Measurements from ENCODE around the gene GSDMA. TPM values are rescaled to one million over a fixed set of nuclear protein-coding genes. Genes with fewer than 3 reads are reported as not detected.

The GSDMA gene, protein sequence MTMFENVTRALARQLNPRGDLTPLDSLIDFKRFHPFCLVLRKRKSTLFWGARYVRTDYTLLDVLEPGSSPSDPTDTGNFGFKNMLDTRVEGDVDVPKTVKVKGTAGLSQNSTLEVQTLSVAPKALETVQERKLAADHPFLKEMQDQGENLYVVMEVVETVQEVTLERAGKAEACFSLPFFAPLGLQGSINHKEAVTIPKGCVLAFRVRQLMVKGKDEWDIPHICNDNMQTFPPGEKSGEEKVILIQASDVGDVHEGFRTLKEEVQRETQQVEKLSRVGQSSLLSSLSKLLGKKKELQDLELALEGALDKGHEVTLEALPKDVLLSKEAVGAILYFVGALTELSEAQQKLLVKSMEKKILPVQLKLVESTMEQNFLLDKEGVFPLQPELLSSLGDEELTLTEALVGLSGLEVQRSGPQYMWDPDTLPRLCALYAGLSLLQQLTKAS
- total RNA-seq = not detected in 2 replicates

GRCh38 chr17:39962642-39963220, at the start of gene GSDMA:
Gene GSDMA, plus strand, starts transcription at chr17:39963004. Its CDS starts 2,684 bp downstream, at chr17:39965688.

DNA sequence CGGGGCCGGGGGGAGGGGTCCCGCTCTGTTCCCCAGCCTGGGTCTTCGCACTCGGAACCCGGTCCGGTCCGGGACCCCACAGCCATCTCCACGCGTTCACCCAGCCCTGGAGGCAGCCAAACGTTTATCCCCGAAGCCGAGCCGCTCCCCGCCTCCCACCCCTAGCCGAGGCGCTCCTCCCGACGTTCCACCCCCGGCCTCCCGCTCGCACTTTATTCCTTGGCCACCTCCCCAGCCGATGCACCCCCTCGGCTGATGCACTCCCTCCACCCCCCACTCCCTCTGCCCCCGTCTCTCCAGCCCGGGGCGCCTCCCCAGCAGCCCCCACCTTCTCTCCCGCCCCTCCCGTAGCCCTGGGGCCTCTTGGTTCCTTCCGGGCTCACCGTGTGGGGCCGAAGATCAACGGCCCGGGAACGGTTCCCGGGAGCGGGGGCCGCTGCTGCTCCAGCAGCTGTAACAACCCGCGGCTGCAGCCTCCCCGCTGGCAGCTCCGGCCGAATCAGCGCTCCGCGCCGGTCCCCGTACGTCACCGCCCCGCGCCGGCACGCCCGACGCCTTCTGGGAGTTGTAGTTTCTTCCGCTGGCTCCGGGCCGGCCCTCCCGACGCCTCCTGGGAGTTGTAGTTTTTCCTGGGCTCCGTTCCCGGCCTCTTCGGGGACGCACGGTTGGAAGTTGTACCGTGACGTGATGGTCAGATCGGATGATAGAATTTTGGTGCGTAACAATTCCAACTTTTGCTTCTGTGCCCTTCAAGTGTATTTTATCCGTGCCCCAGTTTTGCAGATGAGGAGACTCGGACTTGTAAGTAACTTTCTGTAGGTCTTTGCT, 35.5 kb upstream of the GSDMA start, which contains the start of the genes LRRC3C and ORMDL3:
LRRC3C (plus strand) TSS at position 632 of the 828 bp plus-strand sequence. CDS start 13,792 bp downstream, outside the sequence.
ORMDL3 (minus strand) TSS at position 501 of the 828 bp plus-strand sequence. CDS start 3,398 bp downstream, outside the sequence.

DNA sequence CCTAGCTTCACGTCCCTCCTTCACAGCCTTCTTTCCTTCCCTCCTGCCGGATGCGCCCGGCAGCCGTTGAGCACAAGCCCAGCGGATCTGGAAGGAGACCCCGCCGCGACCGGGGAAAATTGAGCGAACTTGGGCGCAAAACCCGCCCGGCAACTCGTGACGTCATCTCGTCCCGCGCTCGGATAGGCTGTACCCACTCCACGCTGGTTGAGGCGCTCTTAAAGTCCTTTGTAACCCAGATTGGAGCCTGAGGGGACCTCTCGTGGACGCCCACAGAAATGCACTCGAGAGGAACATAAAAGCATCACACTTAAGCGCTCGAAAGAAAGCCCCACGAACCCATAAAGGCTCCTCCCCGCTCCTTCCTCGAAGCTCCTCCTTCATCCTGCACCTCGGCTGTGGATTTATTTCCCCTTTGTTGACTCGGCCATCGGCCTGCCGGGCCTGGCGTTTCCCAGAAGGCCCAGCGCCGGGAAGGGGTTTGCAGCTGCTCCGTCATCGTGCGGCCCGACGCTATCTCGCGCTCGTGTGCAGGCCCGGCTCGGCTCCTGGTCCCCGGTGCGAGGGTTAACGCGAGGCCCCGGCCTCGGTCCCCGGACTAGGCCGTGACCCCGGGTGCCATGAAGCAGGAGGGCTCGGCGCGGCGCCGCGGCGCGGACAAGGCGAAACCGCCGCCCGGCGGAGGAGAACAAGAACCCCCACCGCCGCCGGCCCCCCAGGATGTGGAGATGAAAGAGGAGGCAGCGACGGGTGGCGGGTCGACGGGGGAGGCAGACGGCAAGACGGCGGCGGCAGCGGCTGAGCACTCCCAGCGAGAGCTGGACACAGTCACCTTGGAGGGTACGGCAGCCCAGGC, 17.8 kb downstream of the GSDMA start, which contains the start of gene PSMD3:
PSMD3 (plus strand) TSS at position 457 of the 856 bp plus-strand sequence; CDS start at position 621, 164 bp downstream.

DNA sequence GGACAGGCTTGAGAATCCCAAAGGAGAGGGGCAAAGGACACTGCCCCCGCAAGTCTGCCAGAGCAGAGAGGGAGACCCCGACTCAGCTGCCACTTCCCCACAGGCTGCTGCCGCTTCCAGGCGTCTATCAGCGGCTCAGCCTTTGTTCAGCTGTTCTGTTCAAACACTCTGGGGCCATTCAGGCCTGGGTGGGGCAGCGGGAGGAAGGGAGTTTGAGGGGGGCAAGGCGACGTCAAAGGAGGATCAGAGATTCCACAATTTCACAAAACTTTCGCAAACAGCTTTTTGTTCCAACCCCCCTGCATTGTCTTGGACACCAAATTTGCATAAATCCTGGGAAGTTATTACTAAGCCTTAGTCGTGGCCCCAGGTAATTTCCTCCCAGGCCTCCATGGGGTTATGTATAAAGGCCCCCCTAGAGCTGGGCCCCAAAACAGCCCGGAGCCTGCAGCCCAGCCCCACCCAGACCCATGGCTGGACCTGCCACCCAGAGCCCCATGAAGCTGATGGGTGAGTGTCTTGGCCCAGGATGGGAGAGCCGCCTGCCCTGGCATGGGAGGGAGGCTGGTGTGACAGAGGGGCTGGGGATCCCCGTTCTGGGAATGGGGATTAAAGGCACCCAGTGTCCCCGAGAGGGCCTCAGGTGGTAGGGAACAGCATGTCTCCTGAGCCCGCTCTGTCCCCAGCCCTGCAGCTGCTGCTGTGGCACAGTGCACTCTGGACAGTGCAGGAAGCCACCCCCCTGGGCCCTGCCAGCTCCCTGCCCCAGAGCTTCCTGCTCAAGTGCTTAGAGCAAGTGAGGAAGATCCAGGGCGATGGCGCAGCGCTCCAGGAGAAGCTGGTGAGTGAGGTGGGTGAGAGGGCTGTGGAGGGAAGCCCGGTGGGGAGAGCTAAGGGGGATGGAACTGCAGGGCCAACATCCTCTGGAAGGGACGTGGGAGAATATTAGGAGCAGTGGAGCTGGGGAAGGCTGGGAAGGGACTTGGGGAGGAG, 52.5 kb downstream of the GSDMA start, which contains the start of gene CSF3:
CSF3 (plus strand) TSS at position 436 of the 993 bp plus-strand sequence; CDS start at position 471, 35 bp downstream.

Other genes starting within 250 kb of the GSDMA start
- 15.9 and 25.4 TPM in 2 replicates for gene MIEN1, start 232.5 kb upstream of the GSDMA start, total RNA-seq
- not detected in 2 replicates for gene GRB7, start 225.1 kb upstream of the GSDMA start, total RNA-seq
- under 0.01 TPM in 1 of 2 replicates, not detected in the other for gene IKZF3, start 98.7 kb upstream of the GSDMA start, total RNA-seq
- gene ZPBP2, start 94.8 kb upstream of the GSDMA start, total RNA-seq = not detected in 2 replicates
- gene GSDMB, start 44.4 kb upstream of the GSDMA start, total RNA-seq = 0.65 and 2.7 TPM in 2 replicates
- gene ORMDL3, start 35.4 kb upstream of the GSDMA start, total RNA-seq = 21.4 and 23.1 TPM in 2 replicates
- gene LRRC3C, start 35.3 kb upstream of the GSDMA start, total RNA-seq = not detected in 2 replicates
- 105 and 155 TPM in 2 replicates for gene PSMD3, start 17.8 kb downstream of the GSDMA start, total RNA-seq
- gene CSF3, start 52.4 kb downstream of the GSDMA start, total RNA-seq = 0.46 and 0.97 TPM in 2 replicates
- 36.3 and 48.4 TPM in 2 replicates for gene MED24, start 91.4 kb downstream of the GSDMA start, total RNA-seq
- 11.7 and 17.0 TPM in 2 replicates for gene THRA, start 100.0 kb downstream of the GSDMA start, total RNA-seq
- 0.30 and 0.32 TPM in 2 replicates for gene NR1D1, start 137.6 kb downstream of the GSDMA start, total RNA-seq
- gene MSL1, start 159.0 kb downstream of the GSDMA start, total RNA-seq = 28.3 and 36.8 TPM in 2 replicates
- gene CASC3, start 177.5 kb downstream of the GSDMA start, total RNA-seq = 20.8 and 25.0 TPM in 2 replicates
- 0.91 and 2.9 TPM in 2 replicates for gene RAPGEFL1, start 214.5 kb downstream of the GSDMA start, total RNA-seq